A549 (cell line): ENCODE data around the gene CD300E. TPM values are rescaled to one million over a fixed set of nuclear protein-coding genes. Genes with fewer than 3 reads are reported as not detected.

ENCODE experiments used
- ATAC-seq, 2 experiments: fragments of 200-7000 bp in 1 of 2; fragments of >200 bp in 1 of 2; cut with Nextera tagmentation in 1 of 2; cut with Tn5 transposase in 1 of 2; 3 replicates each; pipeline versions ENCODE4 v1.8.0 to v1.9.1; 2018 to 2020; ENCODE audit warnings: mild to moderate bottlenecking in 1 of 2, moderate library complexity in 1 of 2
- CTCF ChIA-PET: fragments of 300-600 bp; sonication (Branson Sonifier 250); formaldehyde crosslinking; extraction: SDS; loops from one replicate; lab custom pipeline; 2021; ENCODE audit warnings: antibody characterized with exemption, inconsistent platforms; lab: Yijun Ruan, JAX
- POLR2A ChIA-PET: fragments of 350-600 bp; formaldehyde crosslinking; extraction: SDS; loops from one replicate; lab custom pipeline; 2021; ENCODE audit warnings: antibody characterized with exemption, inconsistent platforms; lab: Yijun Ruan, JAX
- DNase-seq, 2 experiments: peaks; one replicate each; pipeline versions ENCODE4 v3.0.0 to v3.0.0-alpha.2; 2011 to 2016; ENCODE audit warnings: low read depth in 1 of 2, low spot score in 1 of 2
- FAIRE-seq: peaks from 2 replicates; lab custom pipeline; 2011; peaks lifted over from hg19 to GRCh38; lab: Jason Lieb, UNC
- H3K27ac ChIP-seq, 2 experiments: fragments of >200 bp; sonication (Bioruptor Twin); formaldehyde crosslinking; 3 replicates each; pipeline ENCODE4 v1.5.1; 2016 to 2017
- H3K4me1 ChIP-seq: fragments of >200 bp; sonication (Bioruptor Twin); formaldehyde crosslinking; 3 replicates; pipeline ENCODE4 v1.6.1; 2016
- H3K4me2 ChIP-seq: fragments of >200 bp; sonication (Bioruptor Twin); formaldehyde crosslinking; 3 replicates; pipeline ENCODE4 v1.6.1; 2016
- H3K4me3 ChIP-seq: fragments of >200 bp; sonication (Bioruptor Twin); formaldehyde crosslinking; 3 replicates; pipeline ENCODE4 v1.5.1; 2016
- H3K9me3 ChIP-seq: fragments of >200 bp; sonication (Bioruptor Twin); formaldehyde crosslinking; 3 replicates; pipeline ENCODE4 v1.6.1; 2016
- BCL3 ChIP-seq: fragments of >200 bp; sonication (Bioruptor Twin); formaldehyde crosslinking; IDR thresholded peaks from 3 replicates; pipeline ENCODE4 v1.6.1; 2016
- BHLHE40 ChIP-seq: IDR thresholded peaks from 2 replicates; pipeline ENCODE4 v1.6.1; 2012; ENCODE audit warnings: low read depth, low read length, inconsistent platforms
- CHD2 ChIP-seq: fragments of 150-350 bp; IDR thresholded peaks from 2 replicates; pipeline ENCODE4 v1.6.1; 2014; ENCODE audit warnings: low read length; ENCODE audit not compliant: partially characterized antibody
- CTCF ChIP-seq: fragments of >200 bp; sonication (Bioruptor Twin); formaldehyde crosslinking; IDR thresholded peaks from 3 replicates; pipeline ENCODE4 v1.5.1; 2016
- EHMT2 ChIP-seq: fragments of 200-600 bp; sonication (generic); IDR thresholded peaks from 2 replicates; pipeline ENCODE4 v1.6.1; 2016; ENCODE audit warnings: antibody characterized with exemption, low read depth, mild to moderate bottlenecking, moderate library complexity
- ESRRA ChIP-seq: fragments of 150-350 bp; IDR thresholded peaks from 2 replicates; pipeline ENCODE4 v1.6.1; 2014; ENCODE audit warnings: mild to moderate bottlenecking, low read length, borderline replicate concordance
- FOSL2 ChIP-seq, 2 experiments: fragments of 450-650 bp in 1 of 2; fragments of >200 bp in 1 of 2; sonication (Bioruptor Twin) in 1 of 2; formaldehyde crosslinking; IDR thresholded peaks; 2 replicates each; pipeline versions ENCODE4 v1.5.0 to v1.6.1; 2016 to 2020; ENCODE audit warnings: mild to moderate bottlenecking in 1 of 2, moderate library complexity in 1 of 2
- GATA3 ChIP-seq: IDR thresholded peaks from 2 replicates; pipeline ENCODE4 v1.6.1; 2012; ENCODE audit warnings: borderline replicate concordance
- HEYL ChIP-seq: fragments of 250-450 bp; sonication (Bioruptor Pico); IDR thresholded peaks from 2 replicates; pipeline ENCODE4 v1.8.0; 2021; ENCODE audit warnings: mild to moderate bottlenecking, moderate library complexity
- HOXB13 ChIP-seq: fragments of 250-450 bp; sonication (Bioruptor Pico); IDR thresholded peaks from 2 replicates; pipeline ENCODE4 v1.5.0; 2020; ENCODE audit warnings: low read depth, mild to moderate bottlenecking, moderate library complexity
- KDM1A ChIP-seq: fragments of 200-600 bp; sonication (generic); IDR thresholded peaks from 2 replicates; pipeline ENCODE4 v1.6.1; 2016; ENCODE audit warnings: low read depth, mild to moderate bottlenecking
- MAFK ChIP-seq: fragments of 450-650 bp; IDR thresholded peaks from 2 replicates; pipeline ENCODE4 v1.6.1; 2014; ENCODE audit not compliant: partially characterized antibody
- NFE2L2 ChIP-seq: fragments of 150-350 bp; conservative IDR thresholded peaks from 2 replicates; pipeline ENCODE4 v1.6.1; 2014; ENCODE audit warnings: low read length
- NR3C1 ChIP-seq: fragments of >200 bp; sonication (Bioruptor Twin); formaldehyde crosslinking; IDR thresholded peaks from 3 replicates; pipeline ENCODE4 v1.6.1; 2017
- PHF8 ChIP-seq: fragments of 200-600 bp; sonication (generic); IDR thresholded peaks from 2 replicates; pipeline ENCODE4 v1.6.1; 2016; ENCODE audit warnings: low read depth, mild to moderate bottlenecking, antibody characterized with exemption, moderate library complexity, borderline replicate concordance
- POLR2AphosphoS2 ChIP-seq: conservative IDR thresholded peaks from 2 replicates; pipeline ENCODE4 v1.6.1; 2012; ENCODE audit warnings: low read length, improper control_type of control experiment, inconsistent platforms
- RAD21 ChIP-seq, 2 experiments: fragments of >200 bp in 1 of 2; sonication (Bioruptor Twin) in 1 of 2; formaldehyde crosslinking in 1 of 2; IDR thresholded peaks in 1 of 2; conservative IDR thresholded peaks in 1 of 2; 2 replicates in 1 of 2; 3 replicates in 1 of 2; pipeline ENCODE4 v1.6.1; 2012 to 2018; ENCODE audit warnings: inconsistent platforms in 1 of 2
- RARB ChIP-seq: fragments of 250-450 bp; sonication (Bioruptor Pico); IDR thresholded peaks from 2 replicates; pipeline ENCODE4 v1.8.0; 2021; ENCODE audit warnings: mild to moderate bottlenecking, moderate library complexity
- REST ChIP-seq: fragments of 200-600 bp; sonication (generic); IDR thresholded peaks from 2 replicates; pipeline ENCODE4 v1.6.1; 2016; ENCODE audit warnings: antibody characterized with exemption, mild to moderate bottlenecking, moderate library complexity
- RNF2 ChIP-seq: fragments of 200-600 bp; sonication (generic); IDR thresholded peaks from 2 replicates; pipeline ENCODE4 v1.6.1; 2016; ENCODE audit warnings: low read depth, mild to moderate bottlenecking, antibody characterized with exemption, moderate library complexity, borderline replicate concordance
- ZFP36 ChIP-seq: fragments of 450-650 bp; IDR thresholded peaks from 2 replicates; pipeline ENCODE4 v1.6.1; 2014; ENCODE audit warnings: borderline replicate concordance; ENCODE audit not compliant: partially characterized antibody
- ZSCAN20 ChIP-seq: fragments of 250-450 bp; sonication (Bioruptor Pico); IDR thresholded peaks from 2 replicates; pipeline ENCODE4 v1.8.0; 2022; ENCODE audit warnings: mild to moderate bottlenecking, moderate library complexity
- WGBS: methylation state at CpG from one replicate; pipeline ENCODE4 v1.1.6; 2017; ENCODE audit errors: missing lambda C conversion rate; 5-methylcytosine and 5-hydroxymethylcytosine counted together
- polyA plus RNA-seq, 4 experiments: library from polyadenylated mRNA; depleted of rRNA in 3 of 4; stranded (reverse); fragments of >200 nt; fragmentation: RNase III in 1 of 4; extraction: RNeasy Plus Mini Kit Qiagen cat#74134 plus additional on column Dnase treatment in 1 of 4; gene quantifications; 2 replicates in 3 of 4; 3 replicates in 1 of 4; pipeline ENCODE4 v1.2.3, GENCODE V29; 2011 to 2017
- TF ChIP-seq, protein P1 (sequence below): fragments of 450-650 bp; IDR thresholded peaks from 2 replicates; pipeline ENCODE4 v1.6.1; 2014; ENCODE audit warnings: antibody characterized with exemption

CD300E gene
- polyA plus RNA-seq, 2 of the 4 experiments (the other 2 are of a cell fraction): not detected

GRCh38 chr17:74645010-74645409, 21.5 kb upstream of the CD300E start:
- Histone ChIP-seq H3K4me1 (no peaks in the 10 kb centered on the region), H3K4me2 (no peak overlapping the region), H3K9me3 (0 out of 3 replicates have a peak, but pooled peaks cover 2% of the 10 kb centered on the region), H3K27ac (no peak overlapping the region), H3K4me3 (no peak overlapping the region)
- DNase-seq: no peak
- CTCF ChIA-PET: interaction anchor here (1.2 to 3.1 kb wide), 4 partner anchors 10 to 79 kb away, joined by 5 to 14 read pairs (median 6); no protein-coding TSS in a partner anchor
- POLR2A ChIA-PET: no interaction called here
- FAIRE-seq: no peak
- TF ChIP-seq REST (no peak), MAFK (no peak), RARB (CRISPR knock-in tag) (no peak), BHLHE40 (no peak), NFE2L2 (no peak), CTCF (no peak), EHMT2 (no peak), POLR2AphosphoS2 (no peak), BCL3 (no peak), KDM1A (no peak), CHD2 (no peak)
- TF ChIP-seq, protein P1, sequence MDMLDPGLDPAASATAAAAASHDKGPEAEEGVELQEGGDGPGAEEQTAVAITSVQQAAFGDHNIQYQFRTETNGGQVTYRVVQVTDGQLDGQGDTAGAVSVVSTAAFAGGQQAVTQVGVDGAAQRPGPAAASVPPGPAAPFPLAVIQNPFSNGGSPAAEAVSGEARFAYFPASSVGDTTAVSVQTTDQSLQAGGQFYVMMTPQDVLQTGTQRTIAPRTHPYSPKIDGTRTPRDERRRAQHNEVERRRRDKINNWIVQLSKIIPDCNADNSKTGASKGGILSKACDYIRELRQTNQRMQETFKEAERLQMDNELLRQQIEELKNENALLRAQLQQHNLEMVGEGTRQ: no peak
- ATAC-seq: no peak
- 17% methylated on average over 2 of the region's 2 CpGs for WGBS

- ChIA-PET CTCF (interaction anchor here (0.9 to 2.0 kb wide), 5 partner anchors 9 to 261 kb away, joined by 3 to 14 read pairs (median 5); no protein-coding TSS in a partner anchor), POLR2A (no interaction called here)
- Histone ChIP-seq H3K9me3 (0 out of 3 replicates have a peak, but pooled peaks cover 2% of the 10 kb centered on the region), H3K4me2 (no peak overlapping the region), H3K4me1 (no peaks in the 10 kb centered on the region), H3K27ac (no peak overlapping the region), H3K4me3 (no peak overlapping the region)
- ATAC-seq (no peak), FAIRE-seq (no peak), DNase-seq (no peak)
- TF ChIP-seq RNF2 (no peak), ESRRA (no peak)
- 2% methylated on average over 2 of the region's 2 CpGs for WGBS
Observed at GRCh38 chr17:74644419-74644818, 20.9 kb upstream of the CD300E start.

DNA sequence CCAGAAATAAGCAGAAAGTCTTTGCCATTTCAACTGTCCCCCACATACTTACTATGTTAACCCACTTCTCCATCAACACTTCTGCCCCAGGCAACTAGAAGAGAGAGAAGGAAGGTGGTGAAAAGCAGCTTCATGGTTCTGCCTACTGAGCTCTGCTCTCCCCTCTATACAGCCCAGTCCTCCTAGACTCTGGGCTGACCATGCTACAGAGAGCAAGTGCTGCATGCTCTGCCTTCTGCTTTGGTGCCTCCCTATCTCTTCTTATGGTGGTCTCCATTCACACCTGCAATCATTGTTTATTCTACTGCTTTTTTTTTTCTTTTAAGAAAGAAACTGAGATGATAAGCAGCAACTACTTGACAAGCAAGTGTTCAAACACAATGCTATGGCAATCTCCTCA, 20.3 kb upstream of the CD300E start:
- no peak overlapping the region for H3K4me3 ChIP-seq
- H3K9me3 ChIP-seq: 0 out of 3 replicates have a peak, but pooled peaks cover 2% of the 10 kb centered on the region
- H3K27ac ChIP-seq: no peak overlapping the region
- DNase-seq (no peak), ATAC-seq (no peak), FAIRE-seq (no peak)
- no peak overlapping the region for H3K4me2 ChIP-seq
- no peak for TF ChIP-seq RAD21 (conservative IDR thresholded peaks at IDR 0.05 in 1 of 2, IDR thresholded peaks at IDR 0.05 in 1 of 2)
- no peak for TF ChIP-seq ZFP36
- no peak for TF ChIP-seq GATA3
- TF ChIP-seq FOSL2 (IDR thresholded peaks at IDR 0.05): no peak
- TF ChIP-seq FOSL2 (CRISPR knock-in tag; IDR thresholded peaks at IDR 0.05): no peak
- TF ChIP-seq PHF8: no peak
- no peak for TF ChIP-seq NR3C1
- no peak for TF ChIP-seq HOXB13 (CRISPR knock-in tag)
- no peak for TF ChIP-seq ZSCAN20 (CRISPR knock-in tag)
- TF ChIP-seq RNF2: no peak
- no peak for TF ChIP-seq HEYL
- no peak for TF ChIP-seq NFE2L2
- TF ChIP-seq, all 56 proteins: peak for 0
- ChIA-PET CTCF (interaction anchor here (0.9 to 2.0 kb wide), 5 partner anchors 13 to 260 kb away, joined by 3 to 14 read pairs (median 5); no protein-coding TSS in a partner anchor), POLR2A (no interaction called here)
- H3K4me1 ChIP-seq: no peaks in the 10 kb centered on the region
